H1 (cell line): ENCODE measurements around the gene JAKMIP3.

ENCODE experiments used
- ASH2L ChIP-seq: fragments of 200-600, 300-600 bp; sonication (generic); IDR thresholded peaks from one replicate; pipeline ENCODE4 v1.7.1; 2017; ENCODE audit warnings: low read length
- CHD2 ChIP-seq: IDR thresholded peaks from 2 replicates; pipeline ENCODE4 v1.6.1; 2012; ENCODE audit warnings: low read length, improper control_type of control experiment
- GABPA ChIP-seq: IDR thresholded peaks from 2 replicates; pipeline ENCODE4 v1.6.1; 2011; ENCODE audit warnings: mild to moderate bottlenecking, low read length, moderate library complexity, borderline replicate concordance; ENCODE audit not compliant: insufficient read depth
- SP1 ChIP-seq: IDR thresholded peaks from 2 replicates; pipeline ENCODE4 v1.6.1; 2011; ENCODE audit warnings: low read depth, low read length
- TEAD4 ChIP-seq: IDR thresholded peaks from 2 replicates; pipeline ENCODE4 v1.6.1; 2012; ENCODE audit warnings: low read depth, low read length, inconsistent platforms, mixed read lengths

- no peak for TF ChIP-seq SP1
- TF ChIP-seq TEAD4: no peak
- no peak for TF ChIP-seq ASH2L
- TF ChIP-seq GABPA: no peak
- TF ChIP-seq CHD2: no peak
These were observed 842 bp upstream of the JAKMIP3 start for GRCh38 chr10:132064771-132065437.
